Neuron (in vitro differentiated cells): ENCODE results near the gene TINAGL1.
"Not testable (repeated sequence)": the region's sequence is repeated elsewhere in the genome, so short reads cannot be mapped to it uniquely, and the experiment has no call there.

Experiments used
- H2AFZ ChIP-seq: one replicate; pipeline ENCODE4 v1.6.1; 2013; ENCODE audit warnings: low read depth, mild to moderate bottlenecking, inconsistent platforms, low read length, moderate library complexity
- H3K27me3 ChIP-seq: one replicate; pipeline ENCODE4 v1.6.1; 2013; ENCODE audit warnings: low read length; ENCODE audit not compliant: insufficient read depth
- H3K36me3 ChIP-seq: one replicate; pipeline ENCODE4 v1.6.1; 2013; ENCODE audit warnings: low read length; ENCODE audit not compliant: insufficient read depth
- H3K4me1 ChIP-seq: one replicate; pipeline ENCODE4 v1.6.1; 2013; ENCODE audit warnings: low read length; ENCODE audit not compliant: insufficient read depth
- H3K4me3 ChIP-seq: 2 replicates; pipeline ENCODE4 v1.5.1; 2013; ENCODE audit warnings: mild to moderate bottlenecking, low read length, moderate library complexity
- H3K9me3 ChIP-seq: one replicate; pipeline ENCODE4 v1.6.1; 2013; ENCODE audit warnings: low read length

Gene TINAGL1

DNA sequence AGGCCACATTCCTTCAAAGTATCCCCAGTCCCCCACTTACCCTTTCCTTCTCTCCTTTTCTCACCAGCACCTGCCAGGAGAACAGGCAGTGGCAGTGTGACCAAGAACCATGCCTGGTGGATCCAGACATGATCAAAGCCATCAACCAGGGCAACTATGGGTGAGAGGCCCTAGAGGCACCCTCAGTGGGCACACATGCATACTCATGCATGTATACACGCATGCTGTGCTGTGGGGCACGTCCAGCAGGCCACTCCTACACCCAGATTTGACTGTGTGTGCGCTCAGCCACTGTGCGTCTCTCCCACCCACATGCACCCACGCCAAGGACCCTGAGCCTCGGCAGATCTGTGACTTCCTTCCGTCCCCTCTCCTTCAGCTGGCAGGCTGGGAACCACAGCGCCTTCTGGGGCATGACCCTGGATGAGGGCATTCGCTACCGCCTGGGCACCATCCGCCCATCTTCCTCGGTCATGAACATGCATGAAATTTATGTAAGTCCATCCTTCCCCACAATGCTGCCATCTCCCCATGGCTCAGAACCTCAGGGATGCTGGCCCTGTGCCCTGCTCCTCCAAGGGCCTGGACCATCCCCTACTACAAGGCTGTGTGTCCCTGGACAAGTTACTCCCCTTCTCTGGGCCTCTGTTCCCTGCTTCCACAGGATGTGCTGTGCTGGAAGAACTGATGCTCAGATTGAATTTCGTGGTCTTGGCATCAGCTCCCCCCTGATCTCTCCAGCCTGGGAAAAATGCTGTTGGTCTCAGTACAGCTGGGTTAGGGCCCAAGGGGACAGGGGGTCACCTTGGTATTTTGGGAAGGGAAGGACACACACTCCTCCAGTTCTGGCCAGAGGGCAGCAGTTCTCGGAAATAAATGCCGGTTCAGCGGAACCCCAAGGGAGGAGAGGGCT is 7.0 kb downstream of the TINAGL1 start:
- H2AFZ ChIP-seq, result no peak overlapping the region
- H3K4me1 ChIP-seq, result no peaks in the 10 kb centered on the region
- H3K9me3 ChIP-seq, result no peaks in the 10 kb centered on the region
- H3K27me3 ChIP-seq, result peaks cover 50% of the 10 kb centered on the region
- no peaks in the 10 kb centered on the region for H3K36me3 ChIP-seq
- no peak overlapping the region for H3K4me3 ChIP-seq

DNA sequence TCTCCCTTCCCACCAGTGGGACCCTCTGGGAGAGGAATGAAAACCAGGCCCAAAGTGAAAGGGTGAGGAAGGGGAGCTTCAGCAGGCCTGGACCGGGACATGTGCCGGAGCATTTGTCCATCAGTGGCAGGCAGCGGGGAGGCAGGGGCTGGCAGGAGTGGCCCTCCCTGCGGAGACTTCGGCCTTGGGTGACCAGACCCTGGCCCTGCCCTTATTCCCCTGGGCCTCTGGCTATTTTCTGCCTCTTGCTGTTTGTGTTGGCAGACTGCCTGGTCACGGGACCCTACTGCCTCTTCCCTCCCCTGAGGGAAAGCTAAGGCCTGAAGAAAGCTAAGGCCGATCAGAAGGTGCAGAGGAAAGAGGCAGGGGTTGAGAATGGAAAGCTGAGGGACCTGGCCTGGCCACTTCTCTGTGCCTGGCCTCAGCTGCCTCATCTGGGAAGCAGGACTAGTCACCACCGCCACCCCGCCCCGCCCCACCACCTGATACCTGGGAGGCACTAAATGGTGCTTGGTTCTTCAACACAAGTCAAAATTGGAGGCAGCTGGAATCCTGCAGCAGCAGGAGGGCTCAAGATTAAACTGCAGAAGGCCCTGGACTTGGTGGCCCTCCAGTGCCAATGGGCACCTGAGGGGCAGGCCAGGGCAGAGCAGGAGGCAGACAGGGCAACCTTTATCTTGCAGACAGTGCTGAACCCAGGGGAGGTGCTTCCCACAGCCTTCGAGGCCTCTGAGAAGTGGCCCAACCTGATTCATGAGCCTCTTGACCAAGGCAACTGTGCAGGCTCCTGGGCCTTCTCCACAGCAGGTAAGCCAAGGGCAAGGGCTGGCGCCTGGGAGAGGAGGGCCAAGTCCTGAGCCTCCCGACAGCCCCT is 7.9 kb downstream of the TINAGL1 start:
- Histone ChIP-seq H3K27me3 (peaks cover 49% of the 10 kb centered on the region), H3K4me3 (no peak overlapping the region), H3K9me3 (no peaks in the 10 kb centered on the region), H2AFZ (no peak overlapping the region), H3K36me3 (no peaks in the 10 kb centered on the region), H3K4me1 (no peaks in the 10 kb centered on the region)

DNA sequence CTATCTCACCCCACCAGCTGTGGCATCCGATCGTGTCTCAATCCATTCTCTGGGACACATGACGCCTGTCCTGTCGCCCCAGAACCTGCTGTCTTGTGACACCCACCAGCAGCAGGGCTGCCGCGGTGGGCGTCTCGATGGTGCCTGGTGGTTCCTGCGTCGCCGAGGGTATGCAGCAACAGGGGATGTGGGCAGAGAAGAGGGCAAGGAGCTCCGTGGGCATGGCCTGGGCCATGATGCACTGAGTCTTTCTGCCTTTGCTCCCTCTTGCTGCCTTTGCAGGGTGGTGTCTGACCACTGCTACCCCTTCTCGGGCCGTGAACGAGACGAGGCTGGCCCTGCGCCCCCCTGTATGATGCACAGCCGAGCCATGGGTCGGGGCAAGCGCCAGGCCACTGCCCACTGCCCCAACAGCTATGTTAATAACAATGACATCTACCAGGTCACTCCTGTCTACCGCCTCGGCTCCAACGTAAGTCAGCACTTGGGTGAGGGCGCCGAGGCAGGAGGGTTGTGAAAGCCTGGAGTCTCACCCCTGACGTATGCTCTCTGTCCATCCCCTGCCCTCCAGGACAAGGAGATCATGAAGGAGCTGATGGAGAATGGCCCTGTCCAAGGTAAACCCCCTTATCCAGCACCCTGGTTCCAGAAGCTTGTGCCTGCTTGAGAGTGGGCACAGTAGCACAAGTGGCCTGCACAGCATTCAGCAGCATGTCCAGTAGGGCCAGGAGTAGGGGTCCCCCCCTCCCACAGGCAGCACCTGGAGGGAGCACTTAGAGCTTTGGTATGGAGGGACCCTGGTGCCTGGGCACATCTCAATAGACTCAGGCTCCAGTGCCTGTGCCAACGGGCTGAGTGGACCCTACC is 8.8 kb downstream of the TINAGL1 start:
- Histone ChIP-seq H3K4me1 (no peaks in the 10 kb centered on the region), H3K4me3 (no peak overlapping the region), H3K27me3 (peaks cover 47% of the 10 kb centered on the region), H2AFZ (no peak overlapping the region), H3K9me3 (no peaks in the 10 kb centered on the region), H3K36me3 (no peaks in the 10 kb centered on the region)

GRCh38 chr1:31585736-31586365 is 9.5 kb downstream of the TINAGL1 start:
- H3K27me3 ChIP-seq, result peaks cover 40% of the 10 kb centered on the region
- H3K9me3 ChIP-seq, result no peaks in the 10 kb centered on the region
- no peaks in the 10 kb centered on the region for H3K4me1 ChIP-seq
- H3K4me3 ChIP-seq, result no peak overlapping the region
- no peaks in the 10 kb centered on the region for H3K36me3 ChIP-seq
- no peak overlapping the region for H2AFZ ChIP-seq

DNA sequence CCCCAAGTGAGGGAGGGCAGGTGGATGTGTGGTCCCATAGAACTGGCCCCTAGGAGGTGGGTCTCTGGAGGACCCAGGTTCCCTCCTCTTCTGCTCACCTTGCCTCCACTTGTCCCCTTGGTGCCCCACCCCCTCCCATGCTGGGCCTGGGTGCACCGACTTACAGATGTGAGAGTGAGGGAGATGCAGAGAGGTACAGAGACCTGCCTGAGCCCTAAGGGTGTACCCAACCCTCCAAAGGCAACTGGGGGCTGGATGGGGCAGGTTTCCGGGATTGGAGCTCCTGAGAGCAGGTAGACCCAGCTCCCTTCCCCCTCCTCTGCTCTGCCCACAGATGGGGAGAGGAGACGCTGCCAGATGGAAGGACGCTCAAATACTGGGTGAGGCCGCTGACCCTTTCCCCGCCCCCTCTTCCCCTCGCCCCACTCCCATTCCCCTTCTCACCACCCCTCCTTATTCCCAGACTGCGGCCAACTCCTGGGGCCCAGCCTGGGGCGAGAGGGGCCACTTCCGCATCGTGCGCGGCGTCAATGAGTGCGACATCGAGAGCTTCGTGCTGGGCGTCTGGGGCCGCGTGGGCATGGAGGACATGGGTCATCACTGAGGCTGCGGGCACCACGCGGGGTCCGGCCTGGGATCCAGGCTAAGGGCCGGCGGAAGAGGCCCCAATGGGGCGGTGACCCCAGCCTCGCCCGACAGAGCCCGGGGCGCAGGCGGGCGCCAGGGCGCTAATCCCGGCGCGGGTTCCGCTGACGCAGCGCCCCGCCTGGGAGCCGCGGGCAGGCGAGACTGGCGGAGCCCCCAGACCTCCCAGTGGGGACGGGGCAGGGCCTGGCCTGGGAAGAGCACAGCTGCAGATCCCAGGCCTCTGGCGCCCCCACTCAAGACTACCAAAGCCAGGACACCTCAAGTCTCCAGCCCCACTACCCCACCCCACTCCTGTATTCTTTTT is 10.3 kb downstream of the TINAGL1 start:
- H3K9me3 ChIP-seq, result no peaks in the 10 kb centered on the region
- H2AFZ ChIP-seq, result no peak overlapping the region
- H3K36me3 ChIP-seq, result no peaks in the 10 kb centered on the region
- peaks cover 38% of the 10 kb centered on the region for H3K27me3 ChIP-seq
- no peak overlapping the region for H3K4me3 ChIP-seq
- H3K4me1 ChIP-seq, result no peaks in the 10 kb centered on the region

DNA sequence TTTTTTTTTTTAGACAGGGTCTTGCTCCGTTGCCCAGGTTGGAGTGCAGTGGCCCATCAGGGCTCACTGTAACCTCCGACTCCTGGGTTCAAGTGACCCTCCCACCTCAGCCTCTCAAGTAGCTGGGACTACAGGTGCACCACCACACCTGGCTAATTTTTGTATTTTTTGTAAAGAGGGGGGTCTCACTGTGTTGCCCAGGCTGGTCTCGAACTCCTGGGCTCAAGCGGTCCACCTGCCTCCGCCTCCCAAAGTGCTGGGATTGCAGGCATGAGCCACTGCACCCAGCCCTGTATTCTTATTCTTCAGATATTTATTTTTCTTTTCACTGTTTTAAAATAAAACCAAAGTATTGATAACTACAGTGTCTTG is 11.0 kb downstream of the TINAGL1 start:
- not testable (repeated sequence) for H3K4me3 ChIP-seq, H3K36me3 ChIP-seq, H3K9me3 ChIP-seq, H3K4me1 ChIP-seq, H2AFZ ChIP-seq
- peaks cover 43% of the 10 kb centered on the region for H3K27me3 ChIP-seq

DNA sequence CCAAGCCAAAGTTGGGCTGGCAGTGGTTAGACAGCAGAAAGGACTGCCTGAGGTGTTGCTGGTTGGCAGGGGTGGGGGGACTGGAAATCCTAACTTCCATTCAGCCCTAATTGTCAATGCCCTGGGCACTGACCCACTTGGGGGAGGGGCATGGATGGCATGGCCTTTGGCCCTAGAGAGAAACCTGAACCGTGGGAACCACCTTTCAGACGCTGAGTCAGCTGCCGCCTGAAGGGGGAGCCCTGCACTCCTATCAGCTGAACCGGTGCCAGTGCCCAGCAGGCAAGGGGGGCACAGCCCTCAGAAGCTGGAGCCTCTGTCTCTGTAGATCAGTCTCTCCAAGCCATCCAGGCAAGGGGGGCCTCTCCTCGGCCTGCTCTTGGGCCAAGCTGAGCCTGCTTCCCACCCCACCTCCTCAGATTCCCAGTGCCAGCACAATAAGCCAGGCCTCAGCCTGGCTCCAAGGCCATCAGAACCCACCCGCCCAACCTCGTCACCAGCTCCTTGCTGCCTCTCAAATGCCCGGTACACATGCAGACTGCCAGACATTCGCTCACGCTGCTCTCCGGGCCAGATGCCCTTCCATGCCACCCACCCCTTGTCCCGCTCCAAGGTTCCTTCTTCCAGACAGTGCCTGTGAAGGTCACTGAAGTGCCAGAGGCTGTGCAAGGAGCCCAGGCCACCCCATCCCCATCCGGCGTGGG is 11.6 kb downstream of the TINAGL1 start:
- Histone ChIP-seq H2AFZ (no peak overlapping the region), H3K27me3 (peaks cover 48% of the 10 kb centered on the region), H3K36me3 (no peaks in the 10 kb centered on the region), H3K9me3 (no peaks in the 10 kb centered on the region), H3K4me3 (no peak overlapping the region), H3K4me1 (no peaks in the 10 kb centered on the region)

GRCh38 chr1:31588751-31589515 is 12.6 kb downstream of the TINAGL1 start:
- Histone ChIP-seq H3K27me3 (peaks cover 42% of the 10 kb centered on the region), H2AFZ (no peak overlapping the region), H3K9me3 (no peaks in the 10 kb centered on the region), H3K4me1 (no peaks in the 10 kb centered on the region), H3K36me3 (no peaks in the 10 kb centered on the region), H3K4me3 (no peak overlapping the region)

DNA sequence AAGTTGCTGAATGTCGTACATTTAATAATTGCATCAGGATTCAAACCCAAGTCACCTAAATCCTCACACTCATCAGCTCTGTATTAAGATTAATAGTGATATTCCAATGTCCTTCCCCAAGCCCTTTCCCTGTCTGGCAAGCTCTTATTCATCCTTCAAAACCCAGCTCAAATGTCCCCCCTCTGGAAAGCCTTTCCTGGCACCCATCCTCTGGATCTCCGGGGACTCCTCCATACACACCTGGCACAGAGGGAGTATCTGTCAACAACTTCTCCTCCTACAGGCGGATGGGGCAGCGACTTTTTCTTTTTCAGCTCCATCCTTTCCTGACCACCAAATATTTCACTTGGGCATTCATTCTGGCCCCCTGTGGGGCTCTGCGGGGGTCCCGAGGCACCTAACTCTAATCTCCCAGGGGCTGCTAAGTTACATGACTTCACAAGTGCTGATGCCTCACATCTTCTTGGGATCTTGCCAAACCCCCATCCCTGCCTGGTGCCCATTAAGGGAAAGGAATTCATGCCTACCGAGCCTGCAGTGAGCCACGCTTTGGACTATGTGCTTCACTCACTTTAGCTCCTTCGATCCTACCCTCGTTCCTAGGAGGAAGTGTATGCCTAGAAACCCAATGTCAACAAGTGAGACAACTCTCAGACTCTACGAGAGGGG is 15.2 kb downstream of the TINAGL1 start:
- Histone ChIP-seq H3K9me3 (no peaks in the 10 kb centered on the region), H2AFZ (no peak overlapping the region), H3K36me3 (no peaks in the 10 kb centered on the region), H3K4me3 (no peak overlapping the region), H3K4me1 (no peaks in the 10 kb centered on the region), H3K27me3 (peaks cover 27% of the 10 kb centered on the region)

GRCh38 chr1:31592132-31592531 is 15.8 kb downstream of the TINAGL1 start:
- peaks cover 27% of the 10 kb centered on the region for H3K27me3 ChIP-seq

More at GRCh38 chr1:31592132-31592531, 15.8 kb downstream of the TINAGL1 start:
- H3K4me3 ChIP-seq, result no peak overlapping the region
- H3K4me1 ChIP-seq, result no peaks in the 10 kb centered on the region
- H2AFZ ChIP-seq, result no peak overlapping the region
- H3K36me3 ChIP-seq, result no peaks in the 10 kb centered on the region
- H3K9me3 ChIP-seq, result no peaks in the 10 kb centered on the region
